ENCODE measurements around the gene BSCL2.
"Not testable (repeated sequence)": the region's sequence is repeated elsewhere in the genome, so short reads cannot be mapped to it uniquely, and the experiment has no call there.

BSCL2 gene

GRCh38 chr11:62707277-62707861 is at the start of gene BSCL2, which contains the start of gene GNG3:
TSS of gene BSCL2 (minus strand) at chr11:62707424. CDS start at chr11:62707195, 229 bp downstream.
TSS of gene GNG3 (plus strand) at chr11:62707676. CDS start at chr11:62708296, 620 bp downstream.
- DNase-seq = no peak

GRCh38 chr11:62755086-62755615 is 47.9 kb upstream of the BSCL2 start:
- no peak for DNase-seq

- peak; percentile 99 for DNase-seq
Observed at GRCh38 chr11:62753736-62754603, 46.7 kb upstream of the BSCL2 start, which contains the start of gene ZBTB3. TSS of gene ZBTB3 (minus strand) at chr11:62754160. CDS start at chr11:62753664, 496 bp downstream.

GRCh38 chr11:62752994-62753735 is 45.9 kb upstream of the BSCL2 start:
- DNase-seq = no peak

- no peak for DNase-seq
Observed at GRCh38 chr11:62752177-62752785, 45.1 kb upstream of the BSCL2 start.

- not testable (repeated sequence) for DNase-seq
Observed at GRCh38 chr11:62749931-62750330, 42.7 kb upstream of the BSCL2 start.

- DNase-seq = no peak
Observed at GRCh38 chr11:62747475-62748160, 40.4 kb upstream of the BSCL2 start.

- no peak for DNase-seq
Observed at GRCh38 chr11:62737196-62737595, 30.0 kb upstream of the BSCL2 start.

- no peak for DNase-seq
Observed at GRCh38 chr11:62732830-62733229, 25.6 kb upstream of the BSCL2 start.

- DNase-seq = not testable (repeated sequence)
Observed at GRCh38 chr11:62730076-62730475, 22.9 kb upstream of the BSCL2 start.

GRCh38 chr11:62728171-62728988 is 21.2 kb upstream of the BSCL2 start, which contains the start of gene TTC9C:
TSS of gene TTC9C (plus strand) at chr11:62728486. CDS start at chr11:62728849, 363 bp downstream.
- DNase-seq = peak; percentile 83

- DNase-seq = peak; percentile 95
Observed at GRCh38 chr11:62727872-62728170, 20.6 kb upstream of the BSCL2 start.

GRCh38 chr11:62727165-62727871 is 20.1 kb upstream of the BSCL2 start, which contains the start of gene HNRNPUL2:
TSS of gene HNRNPUL2 (minus strand) at chr11:62727457. CDS start at chr11:62727156, 301 bp downstream.
- DNase-seq = peak; percentile 99

- DNase-seq = no peak
Observed at GRCh38 chr11:62726915-62727164, 19.6 kb upstream of the BSCL2 start.

- DNase-seq = no peak
Observed at GRCh38 chr11:62726156-62726914, 19.1 kb upstream of the BSCL2 start.

GRCh38 chr11:62725646-62726045 is 18.4 kb upstream of the BSCL2 start:
- DNase-seq = no peak

- no peak for DNase-seq
Observed at GRCh38 chr11:62724171-62724570, 16.9 kb upstream of the BSCL2 start.

- DNase-seq = no peak
Observed at GRCh38 chr11:62721994-62722393, 14.8 kb upstream of the BSCL2 start.

GRCh38 chr11:62719302-62719978 is 12.2 kb upstream of the BSCL2 start:
- no peak for DNase-seq
